GM19463 (cell line): ENCODE data around the gene NAT8L.

ENCODE experiments used
- ATAC-seq: cut with Tn5 transposase; IDR thresholded peaks from one replicate; pipeline ENCODE4 v1.9.1; 2021; ENCODE audit warnings: mild to moderate bottlenecking, moderate library complexity; ENCODE audit not compliant: unreplicated experiment

Gene NAT8L

GRCh38 chr4:2089222-2089621 is 30.1 kb downstream of the NAT8L start:
- ATAC-seq: no peak

- no peak for ATAC-seq
Observed at GRCh38 chr4:2090642-2091041, 31.5 kb downstream of the NAT8L start.

- ATAC-seq: no peak
Observed at GRCh38 chr4:2091990-2092668, 33.0 kb downstream of the NAT8L start.

DNA sequence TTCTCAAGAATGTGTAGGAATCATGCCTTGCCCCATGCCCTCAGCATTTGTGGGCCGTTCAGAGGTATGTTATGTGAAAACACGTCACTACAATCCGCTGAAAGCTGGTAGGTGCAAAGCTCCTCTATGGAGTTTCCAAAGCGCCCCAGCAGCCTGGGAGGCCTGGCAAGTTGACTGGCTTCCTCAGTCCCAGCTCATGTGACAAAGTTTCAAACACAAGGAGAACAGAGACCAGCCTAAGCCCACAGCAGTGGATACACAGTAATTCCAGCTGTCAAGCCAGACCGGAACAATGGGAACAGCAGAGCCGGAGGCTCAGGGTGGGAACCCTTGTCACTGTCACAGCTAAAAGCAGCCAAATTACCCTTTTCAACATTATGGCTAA is 33.5 kb downstream of the NAT8L start:
- ATAC-seq: no peak

GRCh38 chr4:2093265-2093664 is 34.1 kb downstream of the NAT8L start:
- no peak for ATAC-seq

GRCh38 chr4:2094545-2094944 is 35.4 kb downstream of the NAT8L start:
- no peak for ATAC-seq

GRCh38 chr4:2095236-2096072 is 36.3 kb downstream of the NAT8L start:
- no peak for ATAC-seq

GRCh38 chr4:2096073-2096609 is 37.0 kb downstream of the NAT8L start:
- no peak for ATAC-seq

DNA sequence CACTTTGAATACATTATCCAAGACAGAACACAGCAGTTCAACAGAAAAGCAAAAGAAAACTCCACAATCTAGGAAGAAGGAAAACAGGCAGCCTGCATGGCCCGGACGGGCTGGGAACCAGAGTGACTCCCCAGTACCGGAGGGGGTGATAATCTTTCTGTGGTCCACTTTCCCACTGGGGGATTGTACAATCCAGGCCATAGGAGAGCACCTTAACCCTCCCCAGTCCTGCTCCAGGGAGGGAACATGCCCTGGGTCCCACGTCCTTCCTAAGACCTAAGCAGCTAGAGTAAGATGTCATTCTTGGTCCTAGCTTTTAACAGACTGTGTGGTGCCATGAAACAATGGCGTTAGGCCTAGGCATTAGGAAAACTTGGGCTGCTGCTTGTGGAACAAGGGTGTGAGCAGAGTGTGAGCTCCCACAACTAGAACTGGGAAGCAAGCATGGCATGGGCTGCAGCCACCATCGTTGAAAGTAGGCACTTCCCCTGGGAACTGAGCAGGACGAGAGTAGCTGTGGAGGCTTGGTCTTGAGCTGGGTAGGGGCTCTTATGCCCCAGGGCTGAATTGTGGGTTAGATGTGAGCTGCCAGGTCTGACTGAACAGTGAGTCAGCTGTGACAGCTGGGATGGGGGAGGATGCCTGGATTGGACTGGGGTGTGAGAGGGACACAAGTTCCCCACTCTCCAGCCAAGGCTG is 42.4 kb downstream of the NAT8L start:
- ATAC-seq: no peak

- ATAC-seq: no peak
Observed at GRCh38 chr4:2102045-2102883, 43.1 kb downstream of the NAT8L start.

DNA sequence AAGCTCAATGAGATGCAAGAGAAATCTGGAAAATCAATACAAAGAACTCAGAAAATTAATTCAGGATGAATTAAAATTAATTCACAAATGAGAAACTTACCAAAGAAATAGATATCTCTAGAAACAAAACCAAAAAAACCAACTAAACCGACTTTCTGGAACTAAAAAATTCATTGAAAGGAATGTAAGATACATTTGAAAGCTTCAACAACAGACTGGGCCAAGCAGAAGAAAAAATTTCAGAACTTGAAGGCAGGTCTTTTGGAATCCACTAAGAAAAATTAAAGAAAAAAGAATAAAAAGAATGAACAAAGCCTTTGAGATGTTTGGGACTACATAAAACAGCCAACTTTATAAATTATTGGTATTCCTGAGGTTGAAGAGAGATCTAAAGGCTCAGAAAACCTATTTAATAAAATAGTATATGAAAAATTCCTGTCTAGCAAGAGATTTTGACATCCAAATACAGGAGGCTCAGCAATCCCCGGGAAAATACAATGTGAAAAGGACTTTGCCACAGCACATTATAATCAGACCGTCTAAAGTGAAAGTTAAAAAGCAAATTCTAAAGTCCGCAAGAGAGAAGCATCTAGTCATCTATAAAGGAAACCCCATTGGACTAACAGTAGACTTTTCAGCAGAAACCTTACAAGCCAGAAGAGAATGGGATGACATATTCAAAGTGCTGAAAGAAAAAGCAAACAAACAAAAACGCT is 44.2 kb downstream of the NAT8L start:
- no peak for ATAC-seq

GRCh38 chr4:2103843-2104547 is 44.9 kb downstream of the NAT8L start:
- no peak for ATAC-seq

DNA sequence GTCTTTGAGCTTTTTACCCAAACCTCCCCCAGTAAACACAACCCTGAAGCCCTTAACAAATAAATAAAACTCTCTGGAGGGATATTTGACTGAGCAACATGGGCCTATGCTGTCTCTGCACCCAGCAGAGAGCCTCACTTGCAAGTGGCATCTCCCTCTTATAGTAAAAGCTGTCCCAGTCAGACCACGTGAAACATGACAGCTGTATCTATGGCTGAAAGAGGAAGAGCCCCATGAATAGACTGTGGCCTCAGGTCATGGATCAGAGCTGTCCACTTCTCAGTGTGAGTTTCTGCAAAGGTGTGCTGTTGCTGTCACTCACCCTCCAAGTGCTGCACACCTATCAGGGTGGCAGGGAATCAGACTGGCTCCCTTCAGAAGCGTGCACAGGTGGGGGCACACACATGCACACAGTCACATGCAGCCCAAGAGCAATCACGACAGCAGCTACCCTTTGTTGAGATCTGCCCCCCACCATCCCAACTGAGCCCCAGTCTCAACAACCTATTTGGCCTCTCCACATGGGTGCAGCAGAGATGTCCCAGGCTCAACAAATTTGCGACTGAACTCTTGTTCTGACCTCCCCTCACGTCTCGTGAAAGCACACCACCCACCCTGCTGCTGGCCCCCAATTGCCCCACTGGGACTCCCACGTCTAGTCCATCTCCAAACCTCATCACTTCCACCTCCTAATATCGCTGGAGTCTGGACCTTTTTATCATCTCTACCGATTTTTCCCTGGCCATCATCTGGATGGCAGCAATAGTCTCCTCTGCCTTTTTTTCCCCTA is 45.6 kb downstream of the NAT8L start:
- no peak for ATAC-seq

DNA sequence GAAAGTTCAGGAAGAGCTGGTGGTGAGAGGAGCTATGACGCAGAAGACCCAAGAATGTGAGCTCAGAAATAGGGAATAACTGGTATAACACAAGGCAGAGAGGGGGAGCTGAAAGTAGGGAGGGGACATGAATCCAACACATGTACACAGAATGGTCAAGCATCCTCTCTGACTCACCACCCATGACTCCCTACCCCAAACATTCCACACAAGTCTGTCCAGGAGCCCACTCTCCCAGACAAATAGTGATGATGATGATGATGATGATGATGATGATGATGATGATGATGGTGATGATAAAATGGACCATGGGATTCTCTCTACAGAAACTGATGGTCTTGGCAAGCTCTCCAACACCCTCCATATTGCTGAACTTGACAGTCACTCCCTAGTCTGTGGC is 46.4 kb downstream of the NAT8L start:
- ATAC-seq: no peak

DNA sequence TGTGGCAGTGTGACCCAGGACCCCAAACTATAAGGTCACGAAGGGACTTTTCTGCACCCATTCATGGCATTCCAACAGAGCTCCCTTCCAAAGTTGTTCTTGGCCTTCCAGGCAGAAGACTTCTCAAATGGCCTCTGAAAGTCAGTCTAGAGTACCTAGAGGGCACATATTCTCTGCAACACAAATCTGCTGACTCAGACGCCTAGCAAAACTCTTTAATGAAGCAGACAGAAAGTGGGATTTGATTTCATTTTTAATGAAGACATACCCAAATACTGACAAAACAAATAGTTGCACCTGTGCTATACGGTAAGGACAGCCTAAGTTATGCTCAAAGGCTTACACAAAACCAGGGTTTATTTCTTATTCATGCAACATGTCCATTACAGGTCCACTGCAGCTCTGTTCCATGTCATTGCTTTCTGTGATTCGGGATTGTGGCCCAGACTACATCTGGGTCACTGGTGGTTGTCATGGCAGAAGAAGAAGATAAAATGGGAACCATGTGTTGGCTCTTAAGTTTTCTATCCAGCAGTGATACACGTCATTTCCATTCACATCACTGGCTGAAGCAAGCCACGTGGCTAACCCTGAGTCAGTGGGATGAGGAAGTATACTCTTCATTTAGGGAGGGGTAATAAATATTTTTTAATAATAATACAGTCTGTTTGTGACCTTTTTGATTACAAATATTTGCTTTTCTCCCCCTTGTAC is 57.7 kb downstream of the NAT8L start:
- no peak for ATAC-seq
